HepG2 (cell line): ENCODE measurements around the gene TACC2. TPM values are rescaled to one million over a fixed set of nuclear protein-coding genes. Genes with fewer than 3 reads are reported as not detected.

Source experiments
- BRD4 ChIP-seq: sonication (generic); formaldehyde crosslinking; IDR thresholded peaks from 2 replicates; pipeline ENCODE4 v1.4.0; 2020; ENCODE audit warnings: missing genetic modification reagents
- DNMT1 ChIP-seq: sonication (generic); formaldehyde crosslinking; IDR thresholded peaks from 2 replicates; pipeline ENCODE4 v1.5.1; 2020; ENCODE audit warnings: mild to moderate bottlenecking, missing genetic modification reagents
- HES4 ChIP-seq: sonication (generic); formaldehyde crosslinking; IDR thresholded peaks from 2 replicates; pipeline ENCODE4 v1.9.0; 2021; ENCODE audit warnings: mild to moderate bottlenecking, missing genetic modification reagents, borderline replicate concordance
- HMGA1 ChIP-seq: sonication (generic); formaldehyde crosslinking; conservative IDR thresholded peaks from 2 replicates; pipeline ENCODE4 v1.4.0; 2020; ENCODE audit warnings: missing genetic modification reagents
- NCOA2 ChIP-seq: sonication (generic); formaldehyde crosslinking; IDR thresholded peaks from 2 replicates; pipeline ENCODE4 v1.8.0; 2022; ENCODE audit warnings: inconsistent platforms
- NFKB2 ChIP-seq: sonication (generic); formaldehyde crosslinking; IDR thresholded peaks from 2 replicates; pipeline ENCODE4 v1.4.0; 2020; ENCODE audit warnings: missing genetic modification reagents, borderline replicate concordance
- PHF8 ChIP-seq: sonication (generic); formaldehyde crosslinking; IDR thresholded peaks from 2 replicates; pipeline ENCODE4 v1.5.0; 2020; ENCODE audit warnings: missing genetic modification reagents
- STAT5B ChIP-seq: sonication (generic); formaldehyde crosslinking; IDR thresholded peaks from 2 replicates; pipeline ENCODE4 v1.4.0; 2020; ENCODE audit warnings: missing genetic modification reagents
- ZFX ChIP-seq: sonication (generic); formaldehyde crosslinking; IDR thresholded peaks from 2 replicates; pipeline ENCODE4 v1.4.0; 2020; ENCODE audit warnings: mild to moderate bottlenecking, low read depth, missing genetic modification reagents, moderate library complexity
- ZNF17 ChIP-seq: sonication (generic); formaldehyde crosslinking; IDR thresholded peaks from 2 replicates; pipeline ENCODE4 v1.5.0; 2020; ENCODE audit warnings: mild to moderate bottlenecking, missing genetic modification reagents
- ZNF207 ChIP-seq: fragments of 450-650 bp; IDR thresholded peaks from 2 replicates; pipeline ENCODE4 v1.6.1; 2016; ENCODE audit warnings: antibody characterized with exemption, borderline replicate concordance
- ZNF232 ChIP-seq: sonication (generic); formaldehyde crosslinking; IDR thresholded peaks from 2 replicates; pipeline ENCODE4 v1.4.0; 2020; ENCODE audit warnings: missing genetic modification reagents, borderline replicate concordance
- ZNF430 ChIP-seq: sonication (generic); formaldehyde crosslinking; IDR thresholded peaks from 2 replicates; pipeline ENCODE4 v1.9.0; 2021; ENCODE audit warnings: mild to moderate bottlenecking, missing genetic modification reagents
- ZNF552 ChIP-seq: sonication (generic); formaldehyde crosslinking; IDR thresholded peaks from 2 replicates; pipeline ENCODE4 v1.9.0; 2022; ENCODE audit warnings: missing genetic modification reagents, mild to moderate bottlenecking, borderline replicate concordance
- ZNF660 ChIP-seq: sonication (generic); formaldehyde crosslinking; IDR thresholded peaks from 2 replicates; pipeline ENCODE4 v1.5.1; 2020; ENCODE audit warnings: mild to moderate bottlenecking, low read depth, missing genetic modification reagents, borderline replicate concordance
- polyA plus RNA-seq, 8 experiments: library from polyadenylated mRNA; depleted of rRNA in 3 of 8; stranded (reverse) in 7 of 8; unstranded in 1 of 8; fragments of >200 nt; fragmentation: Illumina TruSeq in 4 of 8; extraction: Trizol in 4 of 8; gene quantifications; 2 replicates each; pipeline versions ENCODE4 v1.2.1 to v1.2.3, GENCODE V29; 2011 to 2016; ENCODE audit warnings: low read depth in 4 of 8, missing spikeins in 1 of 8, mixed read lengths in 1 of 8; ENCODE audit not compliant: insufficient read depth in 1 of 8
- total RNA-seq, 5 experiments: library from RNA; depleted of rRNA; stranded (reverse); fragments of >200 nt; fragmentation: Illumina TruSeq; extraction: Trizol; gene quantifications; 2 replicates each; pipeline ENCODE4 v1.2.3, GENCODE V29; 2016; ENCODE audit warnings: low read depth in 1 of 5
- TF ChIP-seq, protein P1 (sequence below): sonication (generic); formaldehyde crosslinking; IDR thresholded peaks from 2 replicates; pipeline ENCODE4 v1.4.0; 2020; ENCODE audit warnings: missing genetic modification reagents, borderline replicate concordance
- TF ChIP-seq, protein P2 (sequence below): sonication (generic); formaldehyde crosslinking; IDR thresholded peaks from 2 replicates; pipeline ENCODE4 v1.9.0; 2022; ENCODE audit warnings: missing genetic modification reagents, mild to moderate bottlenecking, borderline replicate concordance
- TF ChIP-seq, protein P3 (sequence below): sonication (generic); formaldehyde crosslinking; IDR thresholded peaks from 2 replicates; pipeline ENCODE4 v1.9.0; 2022; ENCODE audit warnings: low read depth, missing genetic modification reagents
- TF ChIP-seq, protein P4 (sequence below): sonication (generic); IDR thresholded peaks from 2 replicates; pipeline ENCODE4 v1.6.1; 2016; ENCODE audit warnings: low read depth, borderline replicate concordance
- TF ChIP-seq, protein P5 (sequence below): IDR thresholded peaks from 2 replicates; pipeline ENCODE4 v1.6.1; 2018; ENCODE audit warnings: missing genetic modification reagents, mild to moderate bottlenecking, missing compliant biosample characterization

The TACC2 gene
- total and polyA plus RNA-seq, 2 of the 13 experiments (the other 11 are each of a cell fraction or from before 2014, with no cell fraction given) = 11.8 to 16.0 TPM

DNA sequence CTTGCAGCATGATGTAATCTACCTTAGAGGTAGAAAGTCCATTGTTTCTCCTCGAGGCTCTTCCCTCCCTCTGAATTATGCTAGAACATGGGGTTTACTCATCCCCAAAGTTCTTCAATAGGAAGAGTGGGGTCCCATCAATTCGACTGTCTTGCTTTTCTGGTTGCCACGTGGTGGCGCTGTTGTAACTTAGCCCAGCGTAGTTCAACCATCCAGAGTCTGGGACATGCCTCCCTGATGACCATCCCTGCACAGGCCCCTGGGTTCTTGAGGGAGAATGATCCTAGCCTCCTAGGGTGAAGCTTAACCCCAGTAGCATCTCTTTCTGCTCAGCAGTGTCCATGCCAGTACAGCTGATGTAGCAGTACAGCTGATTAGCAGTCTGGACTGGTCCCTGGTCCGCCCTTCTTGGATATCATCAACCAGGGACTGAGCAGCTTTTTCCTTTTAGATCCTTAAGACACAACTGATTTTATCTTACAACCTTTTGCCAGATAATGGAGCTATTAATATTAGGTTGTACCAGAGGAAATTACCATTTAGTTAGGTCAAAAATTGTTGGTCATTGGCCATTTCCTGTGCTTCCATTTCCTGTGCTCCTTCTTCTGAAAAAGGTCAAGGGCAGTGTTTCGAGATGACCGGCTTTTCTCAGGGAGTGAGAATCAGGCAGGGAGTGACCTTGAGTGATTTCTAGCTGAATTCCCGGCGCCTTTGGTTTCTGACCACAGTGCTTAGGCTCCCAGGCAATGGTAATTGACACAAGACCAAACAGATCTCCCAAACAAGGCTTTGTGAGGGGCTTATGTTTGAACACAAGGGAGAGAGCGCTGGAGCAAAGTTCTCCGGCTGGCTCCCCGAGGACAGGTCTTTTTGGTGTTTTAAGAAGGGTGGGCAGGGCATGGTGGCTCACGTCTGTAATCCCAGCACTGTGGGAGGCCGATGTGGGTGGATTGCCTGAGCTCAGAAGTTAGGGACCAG is 65.4 kb downstream of the TACC2 start (continued):
- TF ChIP-seq, protein P1, sequence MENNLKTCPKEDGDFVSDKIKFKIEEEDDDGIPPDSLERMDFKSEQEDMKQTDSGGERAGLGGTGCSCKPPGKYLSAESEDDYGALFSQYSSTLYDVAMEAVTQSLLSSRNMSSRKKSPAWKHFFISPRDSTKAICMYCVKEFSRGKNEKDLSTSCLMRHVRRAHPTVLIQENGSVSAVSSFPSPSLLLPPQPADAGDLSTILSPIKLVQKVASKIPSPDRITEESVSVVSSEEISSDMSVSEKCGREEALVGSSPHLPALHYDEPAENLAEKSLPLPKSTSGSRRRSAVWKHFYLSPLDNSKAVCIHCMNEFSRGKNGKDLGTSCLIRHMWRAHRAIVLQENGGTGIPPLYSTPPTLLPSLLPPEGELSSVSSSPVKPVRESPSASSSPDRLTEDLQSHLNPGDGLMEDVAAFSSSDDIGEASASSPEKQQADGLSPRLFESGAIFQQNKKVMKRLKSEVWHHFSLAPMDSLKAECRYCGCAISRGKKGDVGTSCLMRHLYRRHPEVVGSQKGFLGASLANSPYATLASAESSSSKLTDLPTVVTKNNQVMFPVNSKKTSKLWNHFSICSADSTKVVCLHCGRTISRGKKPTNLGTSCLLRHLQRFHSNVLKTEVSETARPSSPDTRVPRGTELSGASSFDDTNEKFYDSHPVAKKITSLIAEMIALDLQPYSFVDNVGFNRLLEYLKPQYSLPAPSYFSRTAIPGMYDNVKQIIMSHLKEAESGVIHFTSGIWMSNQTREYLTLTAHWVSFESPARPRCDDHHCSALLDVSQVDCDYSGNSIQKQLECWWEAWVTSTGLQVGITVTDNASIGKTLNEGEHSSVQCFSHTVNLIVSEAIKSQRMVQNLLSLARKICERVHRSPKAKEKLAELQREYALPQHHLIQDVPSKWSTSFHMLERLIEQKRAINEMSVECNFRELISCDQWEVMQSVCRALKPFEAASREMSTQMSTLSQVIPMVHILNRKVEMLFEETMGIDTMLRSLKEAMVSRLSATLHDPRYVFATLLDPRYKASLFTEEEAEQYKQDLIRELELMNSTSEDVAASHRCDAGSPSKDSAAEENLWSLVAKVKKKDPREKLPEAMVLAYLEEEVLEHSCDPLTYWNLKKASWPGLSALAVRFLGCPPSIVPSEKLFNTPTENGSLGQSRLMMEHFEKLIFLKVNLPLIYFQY (CRISPR knock-in tag) = no peak
- TF ChIP-seq ZNF207 = no peak
- TF ChIP-seq, protein P2, sequence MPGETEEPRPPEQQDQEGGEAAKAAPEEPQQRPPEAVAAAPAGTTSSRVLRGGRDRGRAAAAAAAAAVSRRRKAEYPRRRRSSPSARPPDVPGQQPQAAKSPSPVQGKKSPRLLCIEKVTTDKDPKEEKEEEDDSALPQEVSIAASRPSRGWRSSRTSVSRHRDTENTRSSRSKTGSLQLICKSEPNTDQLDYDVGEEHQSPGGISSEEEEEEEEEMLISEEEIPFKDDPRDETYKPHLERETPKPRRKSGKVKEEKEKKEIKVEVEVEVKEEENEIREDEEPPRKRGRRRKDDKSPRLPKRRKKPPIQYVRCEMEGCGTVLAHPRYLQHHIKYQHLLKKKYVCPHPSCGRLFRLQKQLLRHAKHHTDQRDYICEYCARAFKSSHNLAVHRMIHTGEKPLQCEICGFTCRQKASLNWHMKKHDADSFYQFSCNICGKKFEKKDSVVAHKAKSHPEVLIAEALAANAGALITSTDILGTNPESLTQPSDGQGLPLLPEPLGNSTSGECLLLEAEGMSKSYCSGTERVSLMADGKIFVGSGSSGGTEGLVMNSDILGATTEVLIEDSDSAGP (CRISPR knock-in tag) = no peak
- no peak for TF ChIP-seq HES4 (CRISPR knock-in tag)
- no peak for TF ChIP-seq ZNF430 (CRISPR knock-in tag)
- TF ChIP-seq, protein P3, sequence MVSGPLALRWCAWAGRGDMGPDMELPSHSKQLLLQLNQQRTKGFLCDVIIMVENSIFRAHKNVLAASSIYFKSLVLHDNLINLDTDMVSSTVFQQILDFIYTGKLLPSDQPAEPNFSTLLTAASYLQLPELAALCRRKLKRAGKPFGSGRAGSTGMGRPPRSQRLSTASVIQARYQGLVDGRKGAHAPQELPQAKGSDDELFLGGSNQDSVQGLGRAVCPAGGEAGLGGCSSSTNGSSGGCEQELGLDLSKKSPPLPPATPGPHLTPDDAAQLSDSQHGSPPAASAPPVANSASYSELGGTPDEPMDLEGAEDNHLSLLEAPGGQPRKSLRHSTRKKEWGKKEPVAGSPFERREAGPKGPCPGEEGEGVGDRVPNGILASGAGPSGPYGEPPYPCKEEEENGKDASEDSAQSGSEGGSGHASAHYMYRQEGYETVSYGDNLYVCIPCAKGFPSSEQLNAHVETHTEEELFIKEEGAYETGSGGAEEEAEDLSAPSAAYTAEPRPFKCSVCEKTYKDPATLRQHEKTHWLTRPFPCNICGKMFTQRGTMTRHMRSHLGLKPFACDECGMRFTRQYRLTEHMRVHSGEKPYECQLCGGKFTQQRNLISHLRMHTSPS (CRISPR knock-in tag) = no peak
- TF ChIP-seq ZNF232 (CRISPR knock-in tag) = no peak
- TF ChIP-seq HMGA1 = no peak
- TF ChIP-seq, protein P4, sequence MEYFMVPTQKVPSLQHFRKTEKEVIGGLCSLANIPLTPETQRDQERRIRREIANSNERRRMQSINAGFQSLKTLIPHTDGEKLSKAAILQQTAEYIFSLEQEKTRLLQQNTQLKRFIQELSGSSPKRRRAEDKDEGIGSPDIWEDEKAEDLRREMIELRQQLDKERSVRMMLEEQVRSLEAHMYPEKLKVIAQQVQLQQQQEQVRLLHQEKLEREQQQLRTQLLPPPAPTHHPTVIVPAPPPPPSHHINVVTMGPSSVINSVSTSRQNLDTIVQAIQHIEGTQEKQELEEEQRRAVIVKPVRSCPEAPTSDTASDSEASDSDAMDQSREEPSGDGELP = no peak
- TF ChIP-seq NFKB2 (CRISPR knock-in tag) = no peak
- no peak for TF ChIP-seq ZFX (CRISPR knock-in tag)
- TF ChIP-seq ZNF552 (CRISPR knock-in tag) = no peak
- no peak for TF ChIP-seq DNMT1 (CRISPR knock-in tag)
- no peak for TF ChIP-seq STAT5B (CRISPR knock-in tag)
- TF ChIP-seq ZNF17 = no peak
- no peak for TF ChIP-seq BRD4 (CRISPR knock-in tag)
- TF ChIP-seq, protein P5, sequence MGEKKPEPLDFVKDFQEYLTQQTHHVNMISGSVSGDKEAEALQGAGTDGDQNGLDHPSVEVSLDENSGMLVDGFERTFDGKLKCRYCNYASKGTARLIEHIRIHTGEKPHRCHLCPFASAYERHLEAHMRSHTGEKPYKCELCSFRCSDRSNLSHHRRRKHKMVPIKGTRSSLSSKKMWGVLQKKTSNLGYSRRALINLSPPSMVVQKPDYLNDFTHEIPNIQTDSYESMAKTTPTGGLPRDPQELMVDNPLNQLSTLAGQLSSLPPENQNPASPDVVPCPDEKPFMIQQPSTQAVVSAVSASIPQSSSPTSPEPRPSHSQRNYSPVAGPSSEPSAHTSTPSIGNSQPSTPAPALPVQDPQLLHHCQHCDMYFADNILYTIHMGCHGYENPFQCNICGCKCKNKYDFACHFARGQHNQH = 0 out of 2 replicates have a peak, but pooled peaks have one; percentile 32
- TF ChIP-seq NCOA2 (CRISPR knock-in tag) = peak; percentile 51
- no peak for TF ChIP-seq PHF8 (CRISPR knock-in tag)
- TF ChIP-seq ZNF660 (CRISPR knock-in tag) = no peak
